ENCODE measurements around the gene TMEM117. TPM values are rescaled to one million over a fixed set of nuclear protein-coding genes. Genes with fewer than 3 reads are reported as not detected.
A peak's percentile ranks its signal among the peaks of the same experiment; 100 is the strongest.

Gene TMEM117
- polyA plus RNA-seq, 1 donor (not counting 4 experiments of a cell fraction or from before 2014, with no cell fraction given), result 8.5 TPM

- no peak for FAIRE-seq
- H2AFZ ChIP-seq (ENCODE audit: control insufficient read depth, low read length), result no peak overlapping the region
Observed at GRCh38 chr12:44029194-44029593, 193.3 kb downstream of the TMEM117 start.

GRCh38 chr12:44031472-44032185 lies 195.7 kb downstream of the TMEM117 start:
- H3K36me3 ChIP-seq (ENCODE audit: control insufficient read depth in 2 of 2, extremely low read depth in 1 of 2, insufficient read depth in 2 of 2, low read length in 2 of 2), result no peaks in the 10 kb centered on the region
- H2AFZ ChIP-seq (ENCODE audit: control insufficient read depth, low read length), result no peak overlapping the region
- DNase-seq (ENCODE audit: low read depth, low spot score) (peak; percentile 40), FAIRE-seq (peak; percentile 86)
- no peak overlapping the region for H3K27ac ChIP-seq (ENCODE audit: control insufficient read depth, insufficient read depth, low read length)
- no peak overlapping the region for H3K4me2 ChIP-seq (ENCODE audit: control insufficient read depth, extremely low read depth, insufficient read depth, low read depth, low read length)
- no peak overlapping the region for H3K4me3 ChIP-seq (ENCODE audit: control insufficient read depth in 2 of 3, extremely low read depth in 1 of 3, insufficient read depth in 2 of 3, low read depth in 1 of 3, low read length in 3 of 3)
- dilution Hi-C loops (cut with MboI; ENCODE audit: extremely low pct_ligation_motif_present, low sequenced_read_pairs), result no loop called here
- peaks cover 6% of the 10 kb centered on the region for H3K4me1 ChIP-seq (ENCODE audit: control insufficient read depth, extremely low read depth, insufficient read depth, low read length)
- H3K9me3 ChIP-seq (ENCODE audit: control insufficient read depth, low read depth, low read length), result no peaks in the 10 kb centered on the region
- no peaks in the 10 kb centered on the region for H3K27me3 ChIP-seq (ENCODE audit: control insufficient read depth, extremely low read depth, insufficient read depth, low read length)
- H4K20me1 ChIP-seq (ENCODE audit: control insufficient read depth, extremely low read depth, insufficient read depth, low read length), result no peaks in the 10 kb centered on the region
- no peaks in the 10 kb centered on the region for H3K9me1 ChIP-seq (ENCODE audit: control insufficient read depth, extremely low read depth, insufficient read depth, low read length)
- H3K9ac ChIP-seq (ENCODE audit: control insufficient read depth, extremely low read depth, insufficient read depth, low read length), result no peak overlapping the region
- H3K79me2 ChIP-seq (ENCODE audit: control insufficient read depth, insufficient read depth, low read length), result no peaks in the 10 kb centered on the region
- no peak for TF ChIP-seq EZH2 (IDR thresholded peaks at IDR 0.05; ENCODE audit: low read length)
- no peak for TF ChIP-seq CTCF (optimal IDR thresholded peaks at IDR 0.05 in 1 of 3, IDR thresholded peaks at IDR 0.05 in 1 of 3, conservative IDR thresholded peaks at IDR 0.05 in 1 of 3; ENCODE audit: extremely low read depth in 1 of 3, insufficient read depth in 2 of 3, low read length in 3 of 3)

More at GRCh38 chr12:44029194-44029593, 193.3 kb downstream of the TMEM117 start:
- Histone ChIP-seq H3K4me3 (ENCODE audit: control insufficient read depth in 2 of 3, extremely low read depth in 1 of 3, insufficient read depth in 2 of 3, low read depth in 1 of 3, low read length in 3 of 3) (peak overlapping the region in 1 of 3 experiments; percentile 3), H3K4me2 (ENCODE audit: control insufficient read depth, extremely low read depth, insufficient read depth, low read depth, low read length) (no peak overlapping the region), H3K9me1 (ENCODE audit: control insufficient read depth, extremely low read depth, insufficient read depth, low read length) (no peaks in the 10 kb centered on the region), H3K9ac (ENCODE audit: control insufficient read depth, extremely low read depth, insufficient read depth, low read length) (no peak overlapping the region), H3K79me2 (ENCODE audit: control insufficient read depth, insufficient read depth, low read length) (no peaks in the 10 kb centered on the region), H3K27me3 (ENCODE audit: control insufficient read depth, extremely low read depth, insufficient read depth, low read length) (no peaks in the 10 kb centered on the region), H3K27ac (ENCODE audit: control insufficient read depth, insufficient read depth, low read length) (no peak overlapping the region), H3K36me3 (ENCODE audit: control insufficient read depth in 2 of 2, extremely low read depth in 1 of 2, insufficient read depth in 2 of 2, low read length in 2 of 2) (no peaks in the 10 kb centered on the region), H3K9me3 (ENCODE audit: control insufficient read depth, low read depth, low read length) (no peaks in the 10 kb centered on the region), H3K4me1 (ENCODE audit: control insufficient read depth, extremely low read depth, insufficient read depth, low read length) (peaks cover 6% of the 10 kb centered on the region), H4K20me1 (ENCODE audit: control insufficient read depth, extremely low read depth, insufficient read depth, low read length) (no peaks in the 10 kb centered on the region)
- dilution Hi-C loops (cut with MboI; ENCODE audit: extremely low pct_ligation_motif_present, low sequenced_read_pairs), result no loop called here
- no peak for DNase-seq (ENCODE audit: low read depth, low spot score)
- TF ChIP-seq CTCF (optimal IDR thresholded peaks at IDR 0.05 in 1 of 3, IDR thresholded peaks at IDR 0.05 in 1 of 3, conservative IDR thresholded peaks at IDR 0.05 in 1 of 3; ENCODE audit: extremely low read depth in 1 of 3, insufficient read depth in 2 of 3, low read length in 3 of 3) (no peak), EZH2 (IDR thresholded peaks at IDR 0.05; ENCODE audit: low read length) (no peak)

All from keratinocyte (primary cell).